Astrocyte (in vitro differentiated cells and primary cell): ENCODE results near the gene STARD13.

Source experiments
- EZH2 ChIP-seq: IDR thresholded peaks from 2 replicates; pipeline ENCODE4 v1.6.1; 2012; ENCODE audit warnings: mild to moderate bottlenecking, low read length, inconsistent platforms; ENCODE audit not compliant: insufficient read depth
- TF ChIP-seq, protein P1 (sequence below): IDR thresholded peaks from 2 replicates; pipeline ENCODE4 v1.5.1; 2011; ENCODE audit warnings: low read depth, mild to moderate bottlenecking, inconsistent platforms, low read length, moderate library complexity; ENCODE audit not compliant: insufficient read depth

DNA sequence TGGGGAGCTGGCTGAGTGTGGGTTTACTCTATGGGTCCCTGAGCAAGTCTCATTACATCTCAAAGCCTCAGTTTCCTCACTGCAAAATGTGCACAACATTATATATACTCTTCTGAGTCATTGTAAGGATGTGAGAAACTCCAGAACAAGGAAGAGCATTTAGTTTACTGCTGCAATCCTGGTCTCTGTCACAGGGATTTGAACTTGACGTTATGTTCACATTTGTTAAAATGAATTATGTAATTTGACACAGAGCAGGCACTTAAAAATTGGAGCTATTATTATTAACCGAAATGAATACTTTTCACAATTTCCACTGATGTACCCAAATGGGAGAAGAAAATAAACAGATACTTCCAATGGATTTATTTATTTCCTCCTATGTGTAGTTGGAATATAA, 101.0 kb downstream of the STARD13 start:
- TF ChIP-seq, protein P1, sequence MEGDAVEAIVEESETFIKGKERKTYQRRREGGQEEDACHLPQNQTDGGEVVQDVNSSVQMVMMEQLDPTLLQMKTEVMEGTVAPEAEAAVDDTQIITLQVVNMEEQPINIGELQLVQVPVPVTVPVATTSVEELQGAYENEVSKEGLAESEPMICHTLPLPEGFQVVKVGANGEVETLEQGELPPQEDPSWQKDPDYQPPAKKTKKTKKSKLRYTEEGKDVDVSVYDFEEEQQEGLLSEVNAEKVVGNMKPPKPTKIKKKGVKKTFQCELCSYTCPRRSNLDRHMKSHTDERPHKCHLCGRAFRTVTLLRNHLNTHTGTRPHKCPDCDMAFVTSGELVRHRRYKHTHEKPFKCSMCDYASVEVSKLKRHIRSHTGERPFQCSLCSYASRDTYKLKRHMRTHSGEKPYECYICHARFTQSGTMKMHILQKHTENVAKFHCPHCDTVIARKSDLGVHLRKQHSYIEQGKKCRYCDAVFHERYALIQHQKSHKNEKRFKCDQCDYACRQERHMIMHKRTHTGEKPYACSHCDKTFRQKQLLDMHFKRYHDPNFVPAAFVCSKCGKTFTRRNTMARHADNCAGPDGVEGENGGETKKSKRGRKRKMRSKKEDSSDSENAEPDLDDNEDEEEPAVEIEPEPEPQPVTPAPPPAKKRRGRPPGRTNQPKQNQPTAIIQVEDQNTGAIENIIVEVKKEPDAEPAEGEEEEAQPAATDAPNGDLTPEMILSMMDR, result no peak
- TF ChIP-seq EZH2, result no peak
